HG03575 (cell line): ENCODE measurements around the gene PRAMEF4.
"Not testable (repeated sequence)": the region's sequence is repeated elsewhere in the genome, so short reads cannot be mapped to it uniquely, and the experiment has no call there.

Experiments
- ATAC-seq: cut with Tn5 transposase; IDR thresholded peaks from one replicate; pipeline ENCODE4 v1.9.1; 2021; ENCODE audit not compliant: unreplicated experiment, insufficient number of reproducible peaks, low FRiP score; ENCODE audit errors: extremely low read depth

The PRAMEF4 gene

GRCh38 chr1:12886101-12886500 lies at the start of gene PRAMEF4:
Gene PRAMEF4, minus strand, starts transcription at chr1:12886201. Its CDS starts 2,807 bp downstream, at chr1:12883394.
- ATAC-seq, result not testable (repeated sequence)

- not testable (repeated sequence) for ATAC-seq
Measured at GRCh38 chr1:12924368-12924767, 38.4 kb upstream of the PRAMEF4 start.

- not testable (repeated sequence) for ATAC-seq
Measured at GRCh38 chr1:12921749-12922148, 35.7 kb upstream of the PRAMEF4 start.

GRCh38 chr1:12916310-12916709 lies 30.3 kb upstream of the PRAMEF4 start, which contains the start of gene PRAMEF7:
Gene PRAMEF7, plus strand, starts transcription at chr1:12916610. Its CDS starts 1,083 bp downstream, at chr1:12917693.
- ATAC-seq, result not testable (repeated sequence)

GRCh38 chr1:12903793-12904572 lies 18.0 kb upstream of the PRAMEF4 start:
- ATAC-seq, result not testable (repeated sequence)

- ATAC-seq, result not testable (repeated sequence)
Measured at GRCh38 chr1:12899186-12899585, 13.2 kb upstream of the PRAMEF4 start.

GRCh38 chr1:12898170-12898569 lies 12.2 kb upstream of the PRAMEF4 start, which contains the start of gene PRAMEF10:
Gene PRAMEF10, minus strand, starts transcription at chr1:12898270. Its CDS starts 2,423 bp downstream, at chr1:12895847.
- ATAC-seq, result not testable (repeated sequence)

- ATAC-seq, result not testable (repeated sequence)
Measured at GRCh38 chr1:12878453-12878852, 7.5 kb downstream of the PRAMEF4 start.

- ATAC-seq, result not testable (repeated sequence)
Measured at GRCh38 chr1:12863131-12863880, 22.7 kb downstream of the PRAMEF4 start.

- ATAC-seq, result not testable (repeated sequence)
Measured at GRCh38 chr1:12856786-12857185, 29.2 kb downstream of the PRAMEF4 start, which contains the start of gene PRAMEF2. Gene PRAMEF2, plus strand, starts transcription at chr1:12857086. Its CDS starts 1,924 bp downstream, at chr1:12859010.

- ATAC-seq, result no peak
Measured at GRCh38 chr1:12851779-12852178, 34.2 kb downstream of the PRAMEF4 start.

GRCh38 chr1:12848620-12849019 lies 37.4 kb downstream of the PRAMEF4 start, which contains the start of gene HNRNPCL1:
Gene HNRNPCL1, minus strand, starts transcription at chr1:12848720. Its CDS starts 431 bp downstream, at chr1:12848289.
- not testable (repeated sequence) for ATAC-seq

- not testable (repeated sequence) for ATAC-seq
Measured at GRCh38 chr1:12833251-12833650, 52.8 kb downstream of the PRAMEF4 start.

GRCh38 chr1:12831310-12831709 lies 54.7 kb downstream of the PRAMEF4 start, which contains the start of gene PRAMEF11:
Gene PRAMEF11, minus strand, starts transcription at chr1:12831410. Its CDS starts 2,621 bp downstream, at chr1:12828789.
- not testable (repeated sequence) for ATAC-seq
